GM11168 (cell line): ENCODE results near the gene ZFP64.
"Not testable (repeated sequence)": the region's sequence is repeated elsewhere in the genome, so short reads cannot be mapped to it uniquely, and the experiment has no call there.

ENCODE experiments used
- in situ Hi-C: fragments of 300-500 bp; cut with MboI; formaldehyde crosslinking; loops from one replicate; pipeline ENCODE4 v1.12.0; 2022; ENCODE audit warnings: low sequenced_read_pairs; ENCODE audit not compliant: unreplicated experiment

ZFP64 gene

GRCh38 chr20:52191132-52191915 lies at the start of gene ZFP64:
TSS of gene ZFP64 (minus strand) at chr20:52191779. CDS start at chr20:52191636, 143 bp downstream.
- in situ Hi-C loops = no loop called here

GRCh38 chr20:52240802-52241201 lies 49.2 kb upstream of the ZFP64 start:
- in situ Hi-C loops = no loop called here

GRCh38 chr20:52239102-52239501 lies 47.5 kb upstream of the ZFP64 start:
- in situ Hi-C loops = no loop called here

GRCh38 chr20:52236292-52236691 lies 44.7 kb upstream of the ZFP64 start:
- in situ Hi-C loops = no loop called here

GRCh38 chr20:52235129-52235528 lies 43.5 kb upstream of the ZFP64 start:
- in situ Hi-C loops = no loop called here

- in situ Hi-C loops = no loop called here
Observed at GRCh38 chr20:52234302-52235045, 42.9 kb upstream of the ZFP64 start.

- in situ Hi-C loops = no loop called here
Observed at GRCh38 chr20:52231230-52231746, 39.7 kb upstream of the ZFP64 start.

- in situ Hi-C loops = no loop called here
Observed at GRCh38 chr20:52230409-52230808, 38.8 kb upstream of the ZFP64 start.

- in situ Hi-C loops = not testable (repeated sequence)
Observed at GRCh38 chr20:52229346-52229745, 37.8 kb upstream of the ZFP64 start.

GRCh38 chr20:52226370-52226769 lies 34.8 kb upstream of the ZFP64 start:
- in situ Hi-C loops = no loop called here

GRCh38 chr20:52224920-52225319 lies 33.3 kb upstream of the ZFP64 start:
- in situ Hi-C loops = no loop called here

- in situ Hi-C loops = not testable (repeated sequence)
Observed at GRCh38 chr20:52221362-52221761, 29.8 kb upstream of the ZFP64 start.

- in situ Hi-C loops = not testable (repeated sequence)
Observed at GRCh38 chr20:52220891-52221290, 29.3 kb upstream of the ZFP64 start.

- in situ Hi-C loops = no loop called here
Observed at GRCh38 chr20:52219441-52219840, 27.9 kb upstream of the ZFP64 start.

- in situ Hi-C loops = no loop called here
Observed at GRCh38 chr20:52217689-52218395, 26.3 kb upstream of the ZFP64 start.

GRCh38 chr20:52213995-52214394 lies 22.4 kb upstream of the ZFP64 start:
- in situ Hi-C loops = no loop called here

GRCh38 chr20:52212943-52213342 lies 21.4 kb upstream of the ZFP64 start:
- in situ Hi-C loops = no loop called here

GRCh38 chr20:52210037-52210990 lies 18.7 kb upstream of the ZFP64 start:
- in situ Hi-C loops = no loop called here

- in situ Hi-C loops = no loop called here
Observed at GRCh38 chr20:52209154-52209571, 17.6 kb upstream of the ZFP64 start.
